ENCODE measurements around the gene C16orf74. TPM values are rescaled to one million over a fixed set of nuclear protein-coding genes. Genes with fewer than 3 reads are reported as not detected.
A peak's percentile ranks its signal among the peaks of the same experiment; 100 is the strongest.

The C16orf74 gene
- total and polyA plus RNA-seq, 3 experiments from 2014 or later, result 1.1 to 10.7 (median 1.3) TPM

- POLR2A ChIA-PET, result no interaction called here
- H3K4me3 Mint-ChIP-seq, result peak overlapping the region in 1 of 7 donors; percentile 42
Observed at GRCh38 chr16:85794696-85795095, 43.8 kb upstream of the C16orf74 start.

GRCh38 chr16:85793662-85794298 lies 42.9 kb upstream of the C16orf74 start:
- Mint-ChIP-seq H3K9me3 (no peaks in the 10 kb centered on the region), H3K27ac (peak overlapping the region in 1 of 8 donors; percentile 42), H3K4me1 (peaks cover 56 to 77% (median 75%) of the 10 kb centered on the region in 3 donors), H3K27me3 (no peaks in the 10 kb centered on the region), H3K4me3 (peak overlapping the region in 1 of 7 donors; percentile 42), H3K36me3 (peaks cover 17 to 78% (median 29%) of the 10 kb centered on the region in 3 donors)
- Histone ChIP-seq H3K36me3 (ENCODE audit: insufficient read depth, low read length) (peaks cover 20% of the 10 kb centered on the region), H3K9me3 (ENCODE audit: low read length) (no peaks in the 10 kb centered on the region), H3K27me3 (ENCODE audit: insufficient read depth, low read length, poor library complexity, severe bottlenecking) (no peaks in the 10 kb centered on the region), H3K4me3 (ENCODE audit: low read length) (no peak overlapping the region), H3K4me1 (ENCODE audit: insufficient read depth, low read length) (peaks cover 32% of the 10 kb centered on the region), H3K27ac (ENCODE audit: low read depth, low read length) (no peak overlapping the region)
- POLR2A ChIA-PET, result no interaction called here
- CTCF ChIA-PET, result no interaction called here
- no peak for DNase-seq

More at GRCh38 chr16:85794696-85795095, 43.8 kb upstream of the C16orf74 start:
- DNase-seq, result no peak
- Mint-ChIP-seq H3K4me1 (peaks cover 53 to 75% (median 70%) of the 10 kb centered on the region in 3 donors), H3K36me3 (peaks cover 17 to 74% (median 29%) of the 10 kb centered on the region in 3 donors), H3K27me3 (no peaks in the 10 kb centered on the region), H3K9me3 (no peaks in the 10 kb centered on the region), H3K27ac (peak overlapping the region in 1 of 8 donors; percentile 42)
- Histone ChIP-seq H3K4me1 (ENCODE audit: insufficient read depth, low read length) (peaks cover 24% of the 10 kb centered on the region), H3K27ac (ENCODE audit: low read depth, low read length) (no peak overlapping the region), H3K36me3 (ENCODE audit: insufficient read depth, low read length) (peaks cover 16% of the 10 kb centered on the region), H3K27me3 (ENCODE audit: insufficient read depth, low read length, poor library complexity, severe bottlenecking) (no peaks in the 10 kb centered on the region), H3K4me3 (ENCODE audit: low read length) (no peak overlapping the region), H3K9me3 (ENCODE audit: low read length) (no peaks in the 10 kb centered on the region)
- CTCF ChIA-PET, result no interaction called here

- no peak overlapping the region for H3K4me3 Mint-ChIP-seq
- ChIA-PET POLR2A (no interaction called here), CTCF (no interaction called here)
- no peaks in the 10 kb centered on the region for H3K9me3 Mint-ChIP-seq
- Histone ChIP-seq H3K36me3 (ENCODE audit: insufficient read depth, low read length) (peaks cover 37% of the 10 kb centered on the region), H3K27me3 (ENCODE audit: insufficient read depth, low read length, poor library complexity, severe bottlenecking) (no peaks in the 10 kb centered on the region), H3K4me1 (ENCODE audit: insufficient read depth, low read length) (peaks cover 19% of the 10 kb centered on the region), H3K4me3 (ENCODE audit: low read length) (no peak overlapping the region), H3K27ac (ENCODE audit: low read depth, low read length) (no peak overlapping the region), H3K9me3 (ENCODE audit: low read length) (no peaks in the 10 kb centered on the region)
- H3K27me3 Mint-ChIP-seq, result no peaks in the 10 kb centered on the region
- DNase-seq, result peak in 1 of 5 donors; percentile 57
- peak overlapping the region in 2 of 8 donors; percentile 47 to 57 for H3K27ac Mint-ChIP-seq
- peaks cover 12 to 81% (median 22%) of the 10 kb centered on the region in 3 donors for H3K36me3 Mint-ChIP-seq
- peaks cover 32 to 53% (median 42%) of the 10 kb centered on the region in 3 donors for H3K4me1 Mint-ChIP-seq
Observed at GRCh38 chr16:85789773-85790172, 38.9 kb upstream of the C16orf74 start.

- H3K4me3 ChIP-seq (ENCODE audit: low read length), result no peak overlapping the region
- H3K27me3 Mint-ChIP-seq, result no peaks in the 10 kb centered on the region
- ChIA-PET POLR2A (no interaction called here), CTCF (no interaction called here)
- H3K27ac Mint-ChIP-seq, result no peak overlapping the region
- H3K4me3 Mint-ChIP-seq, result no peak overlapping the region
- no peaks in the 10 kb centered on the region for H3K27me3 ChIP-seq (ENCODE audit: insufficient read depth, low read length, poor library complexity, severe bottlenecking)
- peaks cover 37% of the 10 kb centered on the region for H3K36me3 ChIP-seq (ENCODE audit: insufficient read depth, low read length)
- H3K4me1 Mint-ChIP-seq, result peaks cover 31 to 50% (median 38%) of the 10 kb centered on the region in 3 donors
- DNase-seq, result no peak
- H3K4me1 ChIP-seq (ENCODE audit: insufficient read depth, low read length), result peaks cover 19% of the 10 kb centered on the region
- H3K9me3 Mint-ChIP-seq, result no peaks in the 10 kb centered on the region
- H3K36me3 Mint-ChIP-seq, result peaks cover 12 to 78% (median 19%) of the 10 kb centered on the region in 3 donors
- H3K9me3 ChIP-seq (ENCODE audit: low read length), result no peaks in the 10 kb centered on the region
- no peak overlapping the region for H3K27ac ChIP-seq (ENCODE audit: low read depth, low read length)
Observed at GRCh38 chr16:85788819-85789218, 37.9 kb upstream of the C16orf74 start.

GRCh38 chr16:85785927-85786326 lies 35.0 kb upstream of the C16orf74 start:
- peaks cover 19% of the 10 kb centered on the region for H3K4me1 ChIP-seq (ENCODE audit: insufficient read depth, low read length)
- H3K36me3 ChIP-seq (ENCODE audit: insufficient read depth, low read length), result peaks cover 28% of the 10 kb centered on the region
- peaks cover 0 to 75% (median 11%) of the 10 kb centered on the region in 3 donors for H3K36me3 Mint-ChIP-seq
- POLR2A ChIA-PET, result no interaction called here
- no peaks in the 10 kb centered on the region for H3K9me3 ChIP-seq (ENCODE audit: low read length)
- no peak overlapping the region for H3K4me3 Mint-ChIP-seq
- peaks cover 17 to 29% (median 23%) of the 10 kb centered on the region in 3 donors for H3K4me1 Mint-ChIP-seq
- no peak overlapping the region for H3K4me3 ChIP-seq (ENCODE audit: low read length)
- H3K27me3 ChIP-seq (ENCODE audit: insufficient read depth, low read length, poor library complexity, severe bottlenecking), result no peaks in the 10 kb centered on the region
- H3K27me3 Mint-ChIP-seq, result no peaks in the 10 kb centered on the region
- no peak overlapping the region for H3K27ac ChIP-seq (ENCODE audit: low read depth, low read length)
- H3K9me3 Mint-ChIP-seq, result no peaks in the 10 kb centered on the region
- no peak for DNase-seq
- H3K27ac Mint-ChIP-seq, result peak overlapping the region in 4 of 8 donors; percentile 5 to 70 (median 18)
- CTCF ChIA-PET, result interaction anchor here (1.0 kb wide), 2 partner anchors 14 to 33 kb away, joined by 3 read pairs; no protein-coding TSS in a partner anchor

- Mint-ChIP-seq H3K36me3 (peaks cover 0 to 79% (median 11%) of the 10 kb centered on the region in 3 donors), H3K4me3 (no peak overlapping the region), H3K27ac (no peak overlapping the region), H3K9me3 (no peaks in the 10 kb centered on the region), H3K27me3 (no peaks in the 10 kb centered on the region), H3K4me1 (peaks cover 10 to 22% (median 13%) of the 10 kb centered on the region in 3 donors)
- Histone ChIP-seq H3K27me3 (ENCODE audit: insufficient read depth, low read length, poor library complexity, severe bottlenecking) (no peaks in the 10 kb centered on the region), H3K36me3 (ENCODE audit: insufficient read depth, low read length) (peaks cover 34% of the 10 kb centered on the region), H3K4me3 (ENCODE audit: low read length) (no peak overlapping the region), H3K9me3 (ENCODE audit: low read length) (no peaks in the 10 kb centered on the region), H3K27ac (ENCODE audit: low read depth, low read length) (no peak overlapping the region), H3K4me1 (ENCODE audit: insufficient read depth, low read length) (peaks cover 11% of the 10 kb centered on the region)
- no peak for DNase-seq
- ChIA-PET POLR2A (no interaction called here), CTCF (no interaction called here)
Observed at GRCh38 chr16:85784813-85785212, 33.9 kb upstream of the C16orf74 start.

GRCh38 chr16:85783441-85783840 lies 32.5 kb upstream of the C16orf74 start:
- no peaks in the 10 kb centered on the region for H3K9me3 Mint-ChIP-seq
- Histone ChIP-seq H3K27ac (ENCODE audit: low read depth, low read length) (no peak overlapping the region), H3K4me3 (ENCODE audit: low read length) (no peak overlapping the region), H3K4me1 (ENCODE audit: insufficient read depth, low read length) (no peaks in the 10 kb centered on the region), H3K9me3 (ENCODE audit: low read length) (no peaks in the 10 kb centered on the region), H3K36me3 (ENCODE audit: insufficient read depth, low read length) (peaks cover 30% of the 10 kb centered on the region), H3K27me3 (ENCODE audit: insufficient read depth, low read length, poor library complexity, severe bottlenecking) (no peaks in the 10 kb centered on the region)
- H3K27me3 Mint-ChIP-seq, result no peaks in the 10 kb centered on the region
- H3K4me1 Mint-ChIP-seq, result peaks cover 17 to 25% (median 18%) of the 10 kb centered on the region in 3 donors
- H3K27ac Mint-ChIP-seq, result peak overlapping the region in 2 of 8 donors; percentile 42 to 51
- H3K36me3 Mint-ChIP-seq, result peaks cover 5 to 82% (median 17%) of the 10 kb centered on the region in 3 donors
- H3K4me3 Mint-ChIP-seq, result no peak overlapping the region
- CTCF ChIA-PET, result no interaction called here
- no peak for DNase-seq
- POLR2A ChIA-PET, result no interaction called here

GRCh38 chr16:85782451-85782850 lies 31.6 kb upstream of the C16orf74 start:
- H3K4me3 Mint-ChIP-seq, result no peak overlapping the region
- no peaks in the 10 kb centered on the region for H3K27me3 ChIP-seq (ENCODE audit: insufficient read depth, low read length, poor library complexity, severe bottlenecking)
- ChIA-PET POLR2A (no interaction called here), CTCF (no interaction called here)
- H3K9me3 Mint-ChIP-seq, result no peaks in the 10 kb centered on the region
- no peak overlapping the region for H3K27ac ChIP-seq (ENCODE audit: low read depth, low read length)
- H3K4me1 ChIP-seq (ENCODE audit: insufficient read depth, low read length), result no peaks in the 10 kb centered on the region
- H3K27ac Mint-ChIP-seq, result no peak overlapping the region
- peaks cover 30% of the 10 kb centered on the region for H3K36me3 ChIP-seq (ENCODE audit: insufficient read depth, low read length)
- no peaks in the 10 kb centered on the region for H3K27me3 Mint-ChIP-seq
- DNase-seq, result no peak
- H3K4me3 ChIP-seq (ENCODE audit: low read length), result no peak overlapping the region
- H3K9me3 ChIP-seq (ENCODE audit: low read length), result no peaks in the 10 kb centered on the region
- peaks cover 19 to 21% (median 19%) of the 10 kb centered on the region in 3 donors for H3K4me1 Mint-ChIP-seq
- peaks cover 5 to 82% (median 19%) of the 10 kb centered on the region in 3 donors for H3K36me3 Mint-ChIP-seq

All from CD8-positive, alpha-beta memory T cell (primary cell).